Right ventricle myocardium inferior (tissue), 1 donor: ENCODE data around the gene PLN. TPM values are rescaled to one million over a fixed set of nuclear protein-coding genes. Genes with fewer than 3 reads are reported as not detected.

Source experiments
- ATAC-seq: fragments of 200-7000 bp; cut with Tn5 transposase; one replicate; pipeline ENCODE4 v1.9.1; 2020; ENCODE audit warnings: mild to moderate bottlenecking, moderate library complexity
- DNase-seq: peaks from one replicate; pipeline ENCODE4 v3.0.0; 2021; ENCODE audit errors: missing footprints
- intact Hi-C: fragments of 100-400 bp; cut with DNase I; formaldehyde crosslinking; loops from one replicate; pipeline ENCODE4 v1.11.0; 2022
- total RNA-seq: library from RNA; stranded (reverse); fragmentation: NEBNext Ultra II Directional; extraction: Animal tissue kit (Norgen Biotek cat#: 25700); gene quantifications from one replicate; pipeline ENCODE4 v1.2.1, GENCODE V29; 2021
- donor health status: DM: no; HTN: yes; CAD: no; lungs with severe emphysema.

The PLN gene
- total RNA-seq, 1 donor from 2014 or later = 2,685 TPM

GRCh38 chr6:118597636-118598035 lies 49.5 kb downstream of the PLN start:
- DNase-seq (no peak), ATAC-seq (no peak)
- intact Hi-C loops = no loop called here

- no peak for ATAC-seq
- no peak for DNase-seq
- intact Hi-C loops = no loop called here
These were observed 50.2 kb downstream of the PLN start for GRCh38 chr6:118598324-118598723.

GRCh38 chr6:118602300-118602699 lies 54.2 kb downstream of the PLN start:
- intact Hi-C loops = no loop called here
- no peak for DNase-seq
- no peak for ATAC-seq

- DNase-seq (no peak), ATAC-seq (no peak)
- intact Hi-C loops = no loop called here
These were observed 55.3 kb downstream of the PLN start for GRCh38 chr6:118603372-118603771.

- DNase-seq (no peak), ATAC-seq (no peak)
- intact Hi-C loops = no loop called here
These were observed 58.2 kb downstream of the PLN start for GRCh38 chr6:118606268-118606667.

GRCh38 chr6:118606858-118607257 lies 58.8 kb downstream of the PLN start:
- no peak for DNase-seq
- no peak for ATAC-seq
- intact Hi-C loops = no loop called here

Other genes starting within 250 kb of the PLN start
- 16.7 TPM for gene CEP85L, start 103.3 kb downstream of the PLN start, total RNA-seq